ENCODE measurements around the gene TAC3.

The TAC3 gene

GRCh38 chr12:57039016-57039798 is 22.9 kb upstream of the TAC3 start:
- H3K4me3 ChIP-seq (ENCODE audit: low read length, poor library complexity, severe bottlenecking): no peak overlapping the region
- H3K79me2 ChIP-seq (ENCODE audit: insufficient read depth, low read length): no peaks in the 10 kb centered on the region
- H3K36me3 ChIP-seq (ENCODE audit: insufficient read depth, low read length): no peaks in the 10 kb centered on the region
- H3K4me2 ChIP-seq (ENCODE audit: low read depth, low read length, poor library complexity, severe bottlenecking): no peak overlapping the region
- no peak overlapping the region for H2AFZ ChIP-seq (ENCODE audit: low read length)
- no peaks in the 10 kb centered on the region for H3K9me3 ChIP-seq (ENCODE audit: insufficient read depth, low read depth, low read length)
- H4K20me1 ChIP-seq (ENCODE audit: insufficient read depth, low read length, poor library complexity, severe bottlenecking): no peaks in the 10 kb centered on the region
- H3K9ac ChIP-seq (ENCODE audit: low read depth, low read length, poor library complexity, severe bottlenecking): no peak overlapping the region
- H3K27me3 ChIP-seq (ENCODE audit: insufficient read depth, low read length, poor library complexity, severe bottlenecking): no peaks in the 10 kb centered on the region
- no peak for TF ChIP-seq EZH2phosphoT487 (IDR thresholded peaks at IDR 0.05; ENCODE audit: borderline replicate concordance)
- TF ChIP-seq, protein P1, sequence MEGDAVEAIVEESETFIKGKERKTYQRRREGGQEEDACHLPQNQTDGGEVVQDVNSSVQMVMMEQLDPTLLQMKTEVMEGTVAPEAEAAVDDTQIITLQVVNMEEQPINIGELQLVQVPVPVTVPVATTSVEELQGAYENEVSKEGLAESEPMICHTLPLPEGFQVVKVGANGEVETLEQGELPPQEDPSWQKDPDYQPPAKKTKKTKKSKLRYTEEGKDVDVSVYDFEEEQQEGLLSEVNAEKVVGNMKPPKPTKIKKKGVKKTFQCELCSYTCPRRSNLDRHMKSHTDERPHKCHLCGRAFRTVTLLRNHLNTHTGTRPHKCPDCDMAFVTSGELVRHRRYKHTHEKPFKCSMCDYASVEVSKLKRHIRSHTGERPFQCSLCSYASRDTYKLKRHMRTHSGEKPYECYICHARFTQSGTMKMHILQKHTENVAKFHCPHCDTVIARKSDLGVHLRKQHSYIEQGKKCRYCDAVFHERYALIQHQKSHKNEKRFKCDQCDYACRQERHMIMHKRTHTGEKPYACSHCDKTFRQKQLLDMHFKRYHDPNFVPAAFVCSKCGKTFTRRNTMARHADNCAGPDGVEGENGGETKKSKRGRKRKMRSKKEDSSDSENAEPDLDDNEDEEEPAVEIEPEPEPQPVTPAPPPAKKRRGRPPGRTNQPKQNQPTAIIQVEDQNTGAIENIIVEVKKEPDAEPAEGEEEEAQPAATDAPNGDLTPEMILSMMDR (conservative IDR thresholded peaks at IDR 0.05; ENCODE audit: low read length): no peak
- no peaks in the 10 kb centered on the region for H3F3A ChIP-seq (ENCODE audit: low read depth)
- no peaks in the 10 kb centered on the region for H3K4me1 ChIP-seq (ENCODE audit: insufficient read depth, low read length, poor library complexity, severe bottlenecking)
- no peaks in the 10 kb centered on the region for H3K9me2 ChIP-seq (replicated peaks; ENCODE audit: low read depth, low read length)

DNA sequence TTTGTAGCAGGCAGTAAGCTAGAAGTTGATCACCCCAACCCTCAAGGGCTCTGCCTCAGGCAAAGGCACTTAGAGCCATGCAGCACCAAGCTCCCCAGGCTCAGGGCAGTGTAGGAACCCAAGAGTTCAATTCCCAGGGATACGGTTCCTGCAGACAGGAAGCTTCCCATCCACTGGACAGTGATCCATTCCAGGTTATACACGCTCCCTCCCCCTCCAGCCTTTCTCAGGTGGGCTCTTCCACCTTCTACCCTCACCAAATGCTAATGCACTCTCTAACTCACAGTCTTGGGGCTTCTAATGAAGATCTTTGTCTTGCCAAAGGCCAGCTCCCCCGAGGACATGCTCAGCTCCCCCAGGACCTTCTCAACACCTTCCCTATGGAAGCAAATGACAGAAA is 20.9 kb upstream of the TAC3 start:
- Histone ChIP-seq H3K9ac (ENCODE audit: low read depth, low read length, poor library complexity, severe bottlenecking) (no peak overlapping the region), H3K79me2 (ENCODE audit: insufficient read depth, low read length) (no peaks in the 10 kb centered on the region), H3F3A (ENCODE audit: low read depth) (no peaks in the 10 kb centered on the region), H3K9me2 (replicated peaks; ENCODE audit: low read depth, low read length) (no peaks in the 10 kb centered on the region), H4K20me1 (ENCODE audit: insufficient read depth, low read length, poor library complexity, severe bottlenecking) (no peaks in the 10 kb centered on the region), H3K4me2 (ENCODE audit: low read depth, low read length, poor library complexity, severe bottlenecking) (no peak overlapping the region), H2AFZ (ENCODE audit: low read length) (no peak overlapping the region), H3K9me3 (ENCODE audit: insufficient read depth, low read depth, low read length) (no peaks in the 10 kb centered on the region), H3K36me3 (ENCODE audit: insufficient read depth, low read length) (no peaks in the 10 kb centered on the region), H3K4me1 (ENCODE audit: insufficient read depth, low read length, poor library complexity, severe bottlenecking) (no peaks in the 10 kb centered on the region), H3K4me3 (ENCODE audit: low read length, poor library complexity, severe bottlenecking) (no peak overlapping the region), H3K27me3 (ENCODE audit: insufficient read depth, low read length, poor library complexity, severe bottlenecking) (no peaks in the 10 kb centered on the region)
- TF ChIP-seq, protein P1 (conservative IDR thresholded peaks at IDR 0.05; ENCODE audit: low read length): no peak
- no peak for TF ChIP-seq EZH2phosphoT487 (IDR thresholded peaks at IDR 0.05; ENCODE audit: borderline replicate concordance)

- Histone ChIP-seq H3K4me1 (ENCODE audit: insufficient read depth, low read length, poor library complexity, severe bottlenecking) (peaks cover 24% of the 10 kb centered on the region), H3K4me3 (ENCODE audit: low read length, poor library complexity, severe bottlenecking) (no peak overlapping the region), H3K9me2 (replicated peaks; ENCODE audit: low read depth, low read length) (no peaks in the 10 kb centered on the region), H3K4me2 (ENCODE audit: low read depth, low read length, poor library complexity, severe bottlenecking) (no peak overlapping the region), H3F3A (ENCODE audit: low read depth) (no peaks in the 10 kb centered on the region), H3K79me2 (ENCODE audit: insufficient read depth, low read length) (no peaks in the 10 kb centered on the region), H2AFZ (ENCODE audit: low read length) (no peak overlapping the region), H3K9ac (ENCODE audit: low read depth, low read length, poor library complexity, severe bottlenecking) (no peak overlapping the region), H4K20me1 (ENCODE audit: insufficient read depth, low read length, poor library complexity, severe bottlenecking) (no peaks in the 10 kb centered on the region), H3K27me3 (ENCODE audit: insufficient read depth, low read length, poor library complexity, severe bottlenecking) (no peaks in the 10 kb centered on the region), H3K9me3 (ENCODE audit: insufficient read depth, low read depth, low read length) (no peaks in the 10 kb centered on the region), H3K36me3 (ENCODE audit: insufficient read depth, low read length) (no peaks in the 10 kb centered on the region)
- TF ChIP-seq, protein P1 (conservative IDR thresholded peaks at IDR 0.05; ENCODE audit: low read length): no peak
- no peak for TF ChIP-seq EZH2phosphoT487 (IDR thresholded peaks at IDR 0.05; ENCODE audit: borderline replicate concordance)
Observed at GRCh38 chr12:57033431-57033830, 17.1 kb upstream of the TAC3 start.

Measured in Loucy (cell line).